ENCODE data around the gene SVIL.
"Not testable (repeated sequence)": the region's sequence is repeated elsewhere in the genome, so short reads cannot be mapped to it uniquely, and the experiment has no call there.

Gene SVIL

DNA sequence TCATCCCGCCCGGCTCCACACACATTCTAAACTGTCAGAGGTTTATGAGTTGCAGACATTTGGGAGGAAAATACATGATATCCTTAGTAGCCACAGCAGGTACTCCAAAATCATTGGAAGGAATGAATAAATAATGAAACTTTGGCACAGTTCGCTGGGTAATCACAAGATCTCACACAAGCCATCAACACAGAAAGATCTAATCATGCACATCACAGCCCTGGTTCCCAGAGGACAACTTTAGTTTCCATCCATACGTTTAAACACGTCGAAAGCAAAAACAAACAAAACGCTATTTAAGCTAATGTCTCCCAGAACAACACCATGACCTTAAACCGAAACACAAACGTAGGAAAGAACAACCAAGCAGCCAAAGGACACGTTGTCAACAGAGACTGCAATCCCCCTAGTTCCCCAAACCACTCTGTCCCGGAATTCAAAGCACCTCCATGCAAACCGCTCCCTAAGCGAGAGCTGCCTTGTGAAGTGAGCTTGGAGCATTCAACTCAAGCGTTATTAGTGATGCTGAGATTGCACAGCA, 12.3 kb downstream of the SVIL start:
- DNase-seq (ENCODE audit: low read depth in 2 of 2), result no peak

DNA sequence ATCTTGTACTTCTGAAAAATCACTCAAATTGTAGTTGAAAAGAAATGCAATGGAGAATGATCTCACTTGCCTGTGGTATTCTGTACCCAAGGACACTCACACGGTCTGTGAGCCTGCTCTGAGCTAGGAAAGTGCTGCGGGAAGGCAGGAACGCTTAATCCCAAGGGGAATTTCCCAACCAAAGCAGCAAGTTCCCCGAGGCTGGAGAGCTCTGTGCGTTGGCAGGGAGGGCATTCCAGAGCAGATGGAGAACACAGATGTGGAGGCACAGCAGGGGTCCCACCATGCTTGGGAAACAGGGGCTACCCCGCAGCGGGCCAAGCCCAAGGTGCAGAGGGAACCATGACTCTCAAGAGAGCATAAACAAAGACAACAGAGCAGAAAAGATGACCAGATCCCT, 13.6 kb downstream of the SVIL start:
- DNase-seq (ENCODE audit: low read depth in 2 of 2), result no peak

DNA sequence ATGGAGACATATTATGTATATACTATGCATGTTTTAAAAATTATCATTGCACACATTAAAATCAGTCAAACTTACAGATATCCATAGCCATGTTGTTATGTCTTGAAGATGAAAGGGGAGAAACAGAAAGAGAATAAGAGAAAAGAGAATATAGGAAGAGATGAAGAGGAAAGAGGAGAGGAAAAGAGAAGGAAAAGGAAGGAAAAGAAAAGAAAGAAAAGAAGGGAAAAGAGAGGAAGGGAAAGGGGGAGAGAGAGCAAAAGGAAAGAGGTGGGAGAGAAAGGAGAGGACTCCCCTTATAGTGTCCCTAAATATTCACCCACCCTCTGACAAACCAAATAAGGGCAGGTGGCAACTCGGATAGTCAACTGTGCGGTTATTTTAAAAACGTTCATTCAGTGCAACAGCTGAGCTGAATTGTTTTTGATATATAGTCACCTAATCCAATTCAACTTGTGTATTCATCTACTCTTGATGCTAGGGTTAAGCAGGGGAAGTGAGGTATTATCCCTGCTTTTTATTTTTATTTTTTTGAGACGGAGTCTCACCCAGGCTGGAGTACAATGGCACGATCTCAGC, 14.6 kb downstream of the SVIL start:
- no peak for DNase-seq (ENCODE audit: low read depth in 2 of 2)

DNA sequence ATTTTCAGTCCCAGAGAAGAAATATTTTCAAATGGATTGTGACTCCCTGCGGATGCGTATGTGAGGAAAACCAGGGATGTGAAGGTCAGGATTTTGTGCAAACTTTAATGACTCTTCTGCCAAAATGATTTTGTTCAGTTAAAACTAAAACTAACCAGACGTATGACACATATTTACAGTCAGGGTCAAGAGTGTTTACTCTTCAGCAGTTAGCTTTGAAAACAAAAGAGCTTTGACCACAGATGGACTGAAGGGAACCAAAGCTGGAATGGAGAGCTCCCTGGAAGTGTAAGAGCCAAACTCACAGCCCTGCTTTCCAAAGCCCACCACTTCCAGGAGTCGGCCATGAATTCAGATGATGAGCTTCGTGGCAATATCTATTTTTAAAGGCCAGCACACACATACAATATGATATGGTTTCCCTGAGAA, 15.5 kb downstream of the SVIL start:
- no peak for DNase-seq (ENCODE audit: low read depth in 2 of 2)

DNA sequence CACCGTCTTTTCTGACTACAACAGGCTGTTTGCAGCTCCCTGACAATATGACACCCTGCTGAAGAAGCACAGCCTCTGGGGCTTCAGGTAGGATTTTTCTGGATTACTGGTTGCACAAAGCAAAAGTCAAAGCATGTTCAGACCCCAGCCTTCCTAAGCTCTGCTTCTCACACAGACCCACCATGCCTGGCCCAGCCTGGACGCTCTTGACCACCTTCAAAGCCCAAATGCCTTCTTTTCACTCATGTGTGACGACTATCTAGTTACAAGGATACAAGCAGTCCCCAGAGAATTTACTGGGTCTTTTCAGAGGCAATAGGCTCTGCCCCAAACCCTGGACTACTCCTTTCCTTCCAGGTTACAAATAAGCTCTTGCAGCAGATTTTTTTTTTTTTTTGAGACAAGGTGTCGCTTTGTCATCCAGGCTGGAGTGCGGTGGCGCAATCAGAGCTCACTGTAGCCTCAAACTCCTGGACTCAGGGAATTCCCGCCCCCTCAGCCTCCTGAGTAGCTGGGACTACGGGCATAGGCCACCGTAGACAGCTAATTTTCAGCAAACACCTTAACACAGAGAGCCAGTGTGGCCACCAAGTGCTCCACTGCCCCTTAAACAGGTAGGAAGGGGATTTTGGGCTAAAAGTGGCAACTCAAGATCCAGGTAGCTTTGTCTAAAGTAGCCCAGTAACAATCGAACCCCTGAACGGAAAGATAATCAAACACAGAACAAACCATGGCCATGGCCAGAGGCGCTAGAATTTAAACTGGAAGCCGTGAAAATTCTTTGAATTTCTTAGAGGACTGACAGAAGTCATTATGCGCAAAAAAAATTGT, 16.2 kb downstream of the SVIL start:
- no peak for DNase-seq (ENCODE audit: low read depth in 2 of 2)

DNA sequence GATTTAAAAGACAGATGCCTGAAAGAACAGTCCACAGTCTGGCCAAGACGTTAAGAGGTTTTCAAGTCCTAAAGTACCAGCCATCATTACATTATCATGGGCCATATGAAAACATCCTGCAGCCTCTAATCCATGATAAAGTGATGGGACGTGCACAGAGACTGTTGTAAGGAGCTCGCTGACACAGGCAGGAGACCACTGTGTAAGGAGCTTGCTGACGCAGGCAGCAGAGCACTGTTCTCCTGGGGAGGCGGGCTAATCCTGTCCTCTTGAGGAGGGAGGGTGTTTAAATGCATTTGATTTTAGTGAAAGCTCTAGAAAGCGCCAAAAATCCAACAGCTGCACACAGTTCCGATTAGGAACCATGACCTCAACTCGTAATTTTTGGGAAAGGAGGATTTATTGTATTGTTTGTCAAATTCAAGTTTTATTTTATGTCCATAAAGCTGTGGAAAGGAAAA, 16.9 kb downstream of the SVIL start:
- no peak for DNase-seq (ENCODE audit: low read depth in 2 of 2)

DNA sequence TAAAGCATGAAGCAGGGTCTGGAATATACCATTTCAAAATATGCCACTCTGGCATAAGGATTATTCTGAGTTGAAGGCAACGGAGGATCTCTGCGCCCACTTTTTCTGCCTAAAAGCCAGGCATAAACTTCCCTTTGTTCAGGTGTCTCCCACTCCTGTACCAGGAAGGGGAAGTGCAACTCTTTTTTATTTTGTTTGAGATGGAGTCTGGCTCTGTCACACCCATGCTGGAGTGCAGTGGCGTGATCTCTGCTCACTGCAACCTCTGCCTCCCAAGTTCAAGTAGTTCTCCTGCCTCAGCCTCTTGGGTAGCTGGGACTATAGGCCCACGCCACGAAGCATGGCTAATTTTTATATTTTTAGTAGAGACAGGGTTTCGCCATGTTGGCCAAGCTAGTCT, 18.2 kb downstream of the SVIL start:
- DNase-seq (ENCODE audit: low read depth in 2 of 2), result no peak

DNA sequence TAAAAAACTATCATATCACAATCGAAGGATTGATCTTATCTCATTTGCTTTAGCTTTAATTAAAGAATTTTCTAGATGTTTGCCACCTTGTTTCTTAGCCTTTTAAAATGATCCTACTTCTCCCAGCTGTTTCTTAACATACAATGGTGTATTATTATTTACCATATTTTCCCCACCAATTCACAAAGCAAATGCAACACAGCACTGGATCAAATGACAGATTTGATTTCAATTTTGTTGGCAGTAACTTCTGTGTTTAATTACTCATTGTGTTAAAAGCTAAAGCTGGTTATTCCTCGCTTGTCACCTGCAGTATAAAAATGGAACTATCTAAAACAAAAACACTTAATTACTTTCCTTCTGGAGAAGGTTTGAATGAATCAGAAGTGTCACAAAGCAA, 19.6 kb downstream of the SVIL start:
- DNase-seq (ENCODE audit: low read depth in 2 of 2), result no peak

DNA sequence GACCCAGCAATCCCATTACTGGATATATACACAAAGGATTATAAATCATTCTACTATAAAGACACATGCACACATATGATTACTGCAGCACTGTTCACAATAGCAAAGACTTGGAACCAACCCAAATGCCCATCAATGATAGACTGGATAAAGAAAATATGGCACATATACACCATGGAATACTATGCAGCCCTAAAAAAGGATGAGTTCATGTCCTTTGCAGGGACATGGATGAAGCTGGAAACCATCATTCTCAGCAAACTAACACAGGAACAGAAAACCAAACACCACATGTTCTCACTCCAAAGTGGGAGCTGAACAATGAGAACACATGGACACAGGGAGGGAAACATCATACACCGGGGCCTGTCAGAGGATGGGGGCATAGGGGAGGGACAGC, 20.5 kb downstream of the SVIL start:
- not testable (repeated sequence) for DNase-seq (ENCODE audit: low read depth in 2 of 2)

DNA sequence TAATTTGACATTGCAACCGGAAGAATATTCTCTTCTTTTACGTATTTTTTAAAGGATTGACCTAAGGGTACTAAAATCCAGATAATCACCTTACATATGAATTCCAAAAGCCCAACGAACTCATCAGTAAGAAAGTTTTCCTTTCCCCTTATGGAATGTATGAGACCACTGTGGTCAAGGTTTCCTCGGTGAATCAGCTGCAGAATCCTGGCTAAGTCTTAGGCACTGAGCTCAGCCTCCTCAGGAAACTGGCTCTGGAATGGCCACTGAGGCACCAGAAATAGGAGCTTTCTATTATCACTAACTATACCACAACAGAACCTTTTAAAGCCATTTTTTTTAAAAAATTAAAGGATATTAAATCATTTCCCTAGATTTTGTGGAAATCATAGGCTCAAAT, 21.0 kb downstream of the SVIL start:
- DNase-seq (ENCODE audit: low read depth in 2 of 2), result no peak

DNA sequence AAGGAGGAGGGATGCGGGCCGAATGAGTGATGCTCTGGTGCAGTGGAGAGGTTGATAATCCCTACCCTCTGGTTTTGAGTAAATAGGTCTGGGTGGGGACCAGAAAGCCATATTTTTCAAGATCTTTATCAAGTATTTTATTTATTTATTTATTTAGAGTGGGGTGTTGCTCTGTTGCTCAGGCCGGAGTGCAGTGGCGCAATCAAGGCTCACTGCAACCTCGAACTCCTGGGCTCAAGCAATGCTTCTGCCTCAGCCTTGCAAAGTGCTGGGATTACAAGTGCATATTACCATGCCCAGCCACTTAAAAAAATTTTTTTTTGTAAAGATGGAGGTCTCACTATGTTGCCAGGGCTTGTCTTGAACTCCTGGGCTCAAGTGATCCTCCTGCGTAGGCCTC, 21.6 kb downstream of the SVIL start:
- DNase-seq (ENCODE audit: low read depth in 2 of 2), result no peak

DNA sequence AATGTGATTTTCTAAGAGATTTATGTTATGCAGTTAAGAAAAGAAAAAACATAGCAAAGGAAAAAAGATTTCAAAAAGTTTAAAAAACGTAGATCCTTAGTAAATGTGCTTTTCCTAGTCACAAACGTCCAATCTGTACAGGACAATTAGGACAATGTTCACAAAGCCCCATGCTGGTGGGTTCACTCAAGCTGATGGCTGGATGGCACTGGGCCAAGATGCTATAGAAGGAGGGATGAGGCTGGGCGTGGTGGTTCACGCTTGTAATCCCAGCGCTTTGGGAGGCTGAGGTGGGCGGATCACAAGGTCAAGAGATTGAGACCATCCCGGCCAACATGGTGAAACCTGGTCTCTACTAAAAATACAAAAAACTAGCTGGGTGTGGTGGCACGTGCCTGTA, 22.1 kb downstream of the SVIL start:
- no peak for DNase-seq (ENCODE audit: low read depth in 2 of 2)

DNA sequence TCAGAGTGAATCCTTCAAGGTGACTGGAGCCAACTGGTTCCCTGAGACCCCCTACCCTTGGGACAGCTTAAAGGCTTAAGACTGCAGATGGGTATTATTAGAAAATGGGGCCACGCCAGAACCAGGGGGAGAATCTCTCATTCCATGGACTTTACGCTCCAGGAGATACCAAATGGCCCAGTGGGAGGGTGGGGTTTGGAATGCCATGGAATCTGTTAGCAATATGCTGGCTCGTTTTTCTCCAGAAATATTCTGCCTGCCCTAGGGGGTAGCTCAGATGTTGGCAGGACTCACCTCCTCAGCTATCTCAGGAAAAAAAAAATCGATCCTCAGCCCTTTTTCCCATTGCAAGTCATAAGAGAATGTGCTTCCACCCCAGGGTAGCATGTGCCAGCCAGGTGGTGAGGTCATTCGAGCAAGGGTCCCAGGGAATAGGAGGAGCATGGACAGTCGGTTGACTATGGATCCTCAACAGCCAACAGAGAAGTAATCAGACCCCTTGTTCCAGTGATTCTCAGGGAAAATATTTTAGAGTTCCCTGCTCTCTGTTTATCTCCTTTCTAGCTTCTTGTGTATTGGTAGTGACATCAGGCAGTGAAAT, 22.9 kb downstream of the SVIL start:
- no peak for DNase-seq (ENCODE audit: low read depth in 2 of 2)

DNA sequence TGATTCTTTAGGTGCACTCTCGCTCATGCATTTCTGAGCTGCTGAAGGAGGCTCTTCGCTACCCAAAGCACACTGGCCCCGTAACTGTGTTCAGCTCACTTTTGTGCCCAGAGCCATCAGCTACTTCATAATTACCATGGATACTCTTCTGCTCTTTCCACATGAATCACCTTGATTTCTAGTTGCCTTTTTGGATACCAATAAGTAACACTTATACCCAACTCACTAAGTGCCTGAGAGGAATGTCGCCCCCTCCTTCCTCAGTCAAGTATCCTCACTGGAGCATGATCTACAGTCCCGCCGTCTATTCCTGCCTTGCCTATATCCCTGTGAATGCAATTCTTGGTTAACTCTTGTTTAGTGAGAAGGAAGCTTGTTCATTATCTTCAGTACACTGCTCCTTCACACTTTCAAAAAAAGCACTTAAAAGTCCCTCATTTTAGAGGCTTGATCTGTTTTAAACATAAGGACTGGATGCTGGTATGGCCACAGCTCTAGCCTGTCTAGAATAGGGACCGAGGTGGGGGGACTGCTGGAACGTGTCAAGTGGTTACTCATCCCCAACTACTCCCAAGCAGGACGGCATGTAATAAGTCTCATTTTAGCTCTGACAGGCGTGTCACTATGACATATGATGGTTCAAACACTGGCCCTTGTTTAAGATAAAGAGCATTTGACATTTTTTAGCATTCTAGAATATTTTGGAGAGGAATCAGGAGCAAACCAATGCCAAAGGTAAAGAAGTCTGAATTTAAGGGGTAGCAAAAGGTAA, 23.7 kb downstream of the SVIL start:
- DNase-seq (ENCODE audit: low read depth in 2 of 2), result no peak

DNA sequence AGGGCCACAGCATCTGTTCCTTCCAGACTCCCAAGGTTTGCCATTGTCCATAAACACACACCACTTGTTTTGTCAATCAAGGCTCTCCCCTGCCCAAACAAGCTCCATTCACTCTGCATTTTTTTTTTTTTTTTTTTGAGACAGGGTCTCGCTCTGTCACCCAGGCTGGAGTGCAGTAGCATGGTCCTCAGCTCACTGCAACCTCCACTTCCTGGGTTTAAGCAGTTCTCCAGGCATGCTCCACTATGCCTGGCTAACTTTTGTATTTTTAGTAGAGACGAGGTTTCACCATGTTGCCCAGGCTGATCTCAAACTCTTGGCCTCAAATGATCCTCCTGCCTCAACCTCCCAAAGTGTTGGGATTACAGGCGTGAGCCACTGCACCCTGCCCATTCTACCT, 24.4 kb downstream of the SVIL start:
- not testable (repeated sequence) for DNase-seq (ENCODE audit: low read depth in 2 of 2)

DNA sequence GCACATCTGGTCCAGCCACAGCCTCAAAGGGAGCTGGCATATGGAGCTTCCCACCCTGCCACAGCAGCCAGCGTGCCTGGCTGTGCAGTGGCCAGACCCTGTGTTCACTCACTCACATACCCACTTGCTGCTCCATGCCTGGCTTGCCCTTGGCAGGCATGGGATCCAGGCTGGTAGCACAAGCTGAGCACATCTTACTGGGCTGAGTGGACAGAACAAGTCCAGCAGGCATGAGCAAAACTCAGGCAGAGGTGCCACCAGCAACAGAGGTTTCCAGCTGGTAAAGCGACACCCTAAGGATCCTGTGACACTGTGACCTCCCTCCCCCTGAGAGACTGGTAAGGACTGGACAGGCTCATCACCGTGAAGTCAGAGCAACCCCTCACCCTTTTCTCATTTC, 25.1 kb downstream of the SVIL start:
- DNase-seq (ENCODE audit: low read depth in 2 of 2), result no peak

DNA sequence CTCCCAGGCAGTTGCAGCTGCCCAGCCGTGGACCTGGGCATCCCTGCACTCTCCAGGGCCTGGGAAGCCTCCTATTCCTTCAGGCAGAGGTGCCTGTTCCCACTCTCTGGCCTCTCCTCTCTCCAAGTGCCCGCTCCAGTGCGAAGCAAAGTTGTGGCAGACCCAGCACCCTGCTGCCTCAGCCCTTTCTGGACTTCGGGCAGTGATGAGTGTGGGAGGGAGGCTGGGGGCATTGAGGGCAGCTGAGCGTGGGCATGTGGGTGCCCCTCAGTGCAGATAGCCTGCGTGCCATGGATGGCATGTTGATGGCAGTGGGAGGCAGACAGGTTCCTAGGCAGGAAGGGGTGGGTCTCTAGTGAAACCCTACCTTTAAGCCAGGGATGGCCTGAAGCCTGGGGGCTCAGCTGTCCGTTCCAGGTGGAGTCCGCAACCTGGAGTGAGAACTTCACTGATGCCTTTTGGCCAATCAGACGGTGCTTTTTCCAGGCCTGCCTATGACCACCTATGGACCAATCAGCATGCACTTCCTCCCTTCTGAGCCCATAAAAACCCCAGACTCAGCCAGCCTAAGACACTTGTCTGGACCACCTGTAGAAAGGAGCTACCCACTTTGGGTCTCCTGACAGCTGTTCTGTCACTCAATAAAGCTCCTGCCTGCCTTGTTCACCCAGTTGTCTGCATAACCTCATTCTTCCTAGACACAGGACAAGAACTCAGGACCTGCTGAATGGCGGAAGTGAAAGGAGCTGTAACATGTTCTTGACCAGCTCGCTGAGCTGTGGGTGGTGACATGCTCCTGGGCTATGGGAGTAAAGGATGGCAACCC, 26.1 kb downstream of the SVIL start:
- DNase-seq (ENCODE audit: low read depth in 2 of 2), result no peak

DNA sequence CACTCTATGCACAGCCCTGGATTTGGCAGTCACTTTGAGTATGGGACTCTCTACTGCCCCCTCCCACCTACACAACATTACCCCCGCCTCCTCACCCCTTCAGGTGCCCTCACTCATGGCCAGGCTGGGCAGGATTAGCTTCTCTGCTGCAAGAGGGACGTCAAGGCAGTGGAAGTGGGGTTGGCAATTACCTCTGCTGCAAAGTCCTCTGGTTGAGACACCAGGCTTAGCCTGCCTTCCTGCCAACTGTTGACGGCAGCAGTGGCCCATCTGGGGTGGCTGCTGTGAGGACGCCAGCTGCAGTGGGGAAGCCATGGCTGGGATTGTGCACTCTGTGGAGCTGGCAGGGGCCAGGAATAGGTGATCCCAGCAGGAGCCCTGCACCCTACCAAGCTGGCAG, 26.7 kb downstream of the SVIL start:
- DNase-seq (ENCODE audit: low read depth in 2 of 2), result no peak

DNA sequence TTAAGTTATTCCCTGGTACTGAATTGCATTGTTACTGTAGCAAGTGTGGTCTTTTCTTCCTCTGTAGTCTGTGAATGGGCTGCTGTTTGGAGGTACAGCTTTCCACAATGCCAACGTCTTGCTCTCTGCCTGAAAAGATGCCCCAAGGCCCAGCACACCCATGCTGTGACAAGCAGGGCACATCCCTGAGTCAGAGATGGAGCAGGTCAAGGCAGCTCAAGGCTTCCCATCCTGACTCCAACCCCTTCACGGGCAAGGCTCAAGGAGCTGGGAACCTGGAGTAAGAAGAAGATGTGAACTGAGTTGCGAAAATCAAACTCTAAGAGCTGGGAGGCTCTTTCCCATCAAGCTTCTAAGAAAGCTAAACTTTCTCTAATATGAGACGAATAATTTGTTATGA, 27.2 kb downstream of the SVIL start:
- no peak for DNase-seq (ENCODE audit: low read depth in 2 of 2)

DNA sequence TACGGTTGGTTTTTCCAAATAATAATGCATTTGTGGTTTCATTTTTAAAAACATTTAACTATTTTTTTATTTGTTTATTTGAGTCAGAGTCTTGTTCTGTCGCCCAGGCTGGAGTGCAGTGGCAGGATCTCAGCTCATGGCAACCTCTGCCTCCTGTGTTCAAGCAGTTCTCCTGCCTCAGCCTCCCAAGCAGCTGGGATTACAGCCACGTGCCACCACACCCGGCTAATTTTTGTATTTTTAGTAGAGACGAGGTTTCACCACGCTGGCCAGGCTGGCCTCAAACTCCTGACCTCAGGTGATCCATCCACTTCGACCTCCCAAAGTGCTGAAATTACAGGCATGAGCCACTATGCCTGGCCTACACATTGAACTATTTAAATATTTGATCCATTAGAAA, 28.1 kb downstream of the SVIL start:
- not testable (repeated sequence) for DNase-seq (ENCODE audit: low read depth in 2 of 2)

DNA sequence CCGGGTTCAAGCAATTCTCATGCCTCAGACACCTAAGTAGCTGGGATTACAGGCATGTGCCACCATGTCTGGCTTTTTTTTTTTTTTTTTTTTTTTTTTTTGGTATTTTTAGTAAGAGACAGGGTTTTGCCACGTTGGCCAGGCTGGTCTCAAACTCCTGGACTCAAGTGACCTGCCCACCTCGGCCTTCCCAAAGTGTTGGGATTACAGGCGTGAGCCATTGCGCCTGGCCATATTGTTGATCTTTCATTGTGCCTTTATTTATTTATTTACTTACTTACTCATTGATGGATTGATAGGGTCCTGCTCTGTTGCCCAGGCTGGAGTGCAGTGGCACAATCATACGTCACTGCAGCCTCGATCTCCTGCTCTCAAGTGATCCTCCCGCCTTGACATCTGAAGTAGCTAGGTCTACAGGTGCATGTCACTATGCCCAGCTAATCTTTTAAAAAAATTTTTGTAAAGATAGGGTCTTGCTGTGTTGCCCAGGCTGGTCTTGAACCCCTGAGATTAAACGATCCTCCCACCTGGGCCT, 30.4 kb downstream of the SVIL start:
- no peak for DNase-seq (ENCODE audit: low read depth in 2 of 2)

All from activated CD4-positive, alpha-beta T cell treated with anti-CD3 and anti-CD28 coated beads for 24 hours (primary cell).